Measurements from ENCODE around the gene UAP1L1.
"Not testable (repeated sequence)": the region's sequence is repeated elsewhere in the genome, so short reads cannot be mapped to it uniquely, and the experiment has no call there.

UAP1L1 gene

GRCh38 chr9:137077010-137077747 is at the start of gene UAP1L1:
Gene UAP1L1, plus strand, starts transcription at chr9:137077517. Its CDS starts 16 bp downstream, at chr9:137077533.
- Histone ChIP-seq H2AFZ (ENCODE audit: low read depth, low read length) (no peak within 1 kb of the TSS), H3K27me3 (ENCODE audit: insufficient read depth, low read length) (peaks cover 73% of the 10 kb centered on the region), H3K4me1 (ENCODE audit: insufficient read depth, low read length) (peaks cover 6% of the 10 kb centered on the region), H3K36me3 (ENCODE audit: insufficient read depth, low read length) (no peaks in the 10 kb centered on the region), H3K9me3 (ENCODE audit: low read length) (no peaks in the 10 kb centered on the region), H3K4me3 (ENCODE audit: low read length) (peak within 1 kb of the TSS; percentile 27)

GRCh38 chr9:137028263-137029057 is 48.9 kb upstream of the UAP1L1 start:
- H3K4me1 ChIP-seq (ENCODE audit: insufficient read depth, low read length): peaks cover 33% of the 10 kb centered on the region
- H3K9me3 ChIP-seq (ENCODE audit: low read length): no peaks in the 10 kb centered on the region
- no peaks in the 10 kb centered on the region for H3K36me3 ChIP-seq (ENCODE audit: insufficient read depth, low read length)
- H2AFZ ChIP-seq (ENCODE audit: low read depth, low read length): peak overlapping the region; percentile 89
- peak overlapping the region; percentile 57 for H3K4me3 ChIP-seq (ENCODE audit: low read length)
- no peaks in the 10 kb centered on the region for H3K27me3 ChIP-seq (ENCODE audit: insufficient read depth, low read length)

GRCh38 chr9:137029058-137029936 is 48.0 kb upstream of the UAP1L1 start:
- peak overlapping the region; percentile 57 for H3K4me3 ChIP-seq (ENCODE audit: low read length)
- no peaks in the 10 kb centered on the region for H3K27me3 ChIP-seq (ENCODE audit: insufficient read depth, low read length)
- H3K36me3 ChIP-seq (ENCODE audit: insufficient read depth, low read length): no peaks in the 10 kb centered on the region
- peaks cover 30% of the 10 kb centered on the region for H3K4me1 ChIP-seq (ENCODE audit: insufficient read depth, low read length)
- H3K9me3 ChIP-seq (ENCODE audit: low read length): no peaks in the 10 kb centered on the region
- no peak overlapping the region for H2AFZ ChIP-seq (ENCODE audit: low read depth, low read length)

- H3K36me3 ChIP-seq (ENCODE audit: insufficient read depth, low read length): no peaks in the 10 kb centered on the region
- no peak overlapping the region for H2AFZ ChIP-seq (ENCODE audit: low read depth, low read length)
- H3K9me3 ChIP-seq (ENCODE audit: low read length): no peaks in the 10 kb centered on the region
- no peak overlapping the region for H3K4me3 ChIP-seq (ENCODE audit: low read length)
- peaks cover 28% of the 10 kb centered on the region for H3K4me1 ChIP-seq (ENCODE audit: insufficient read depth, low read length)
- no peaks in the 10 kb centered on the region for H3K27me3 ChIP-seq (ENCODE audit: insufficient read depth, low read length)
These were observed 47.3 kb upstream of the UAP1L1 start for GRCh38 chr9:137030006-137030405.

GRCh38 chr9:137030538-137031527 is 46.5 kb upstream of the UAP1L1 start:
- H3K9me3 ChIP-seq (ENCODE audit: low read length): no peaks in the 10 kb centered on the region
- H3K27me3 ChIP-seq (ENCODE audit: insufficient read depth, low read length): no peaks in the 10 kb centered on the region
- no peak overlapping the region for H2AFZ ChIP-seq (ENCODE audit: low read depth, low read length)
- no peaks in the 10 kb centered on the region for H3K36me3 ChIP-seq (ENCODE audit: insufficient read depth, low read length)
- H3K4me3 ChIP-seq (ENCODE audit: low read length): no peak overlapping the region
- peaks cover 20% of the 10 kb centered on the region for H3K4me1 ChIP-seq (ENCODE audit: insufficient read depth, low read length)

GRCh38 chr9:137031904-137032640 is 45.2 kb upstream of the UAP1L1 start, which contains the start of gene FUT7:
Gene FUT7, minus strand, starts transcription at chr9:137032088. Its CDS starts 97 bp downstream, at chr9:137031991.
- Histone ChIP-seq H3K4me1 (ENCODE audit: insufficient read depth, low read length) (peaks cover 8% of the 10 kb centered on the region), H3K9me3 (ENCODE audit: low read length) (no peaks in the 10 kb centered on the region), H3K4me3 (ENCODE audit: low read length) (no peak within 1 kb of the TSS), H3K27me3 (ENCODE audit: insufficient read depth, low read length) (no peaks in the 10 kb centered on the region), H2AFZ (ENCODE audit: low read depth, low read length) (no peak within 1 kb of the TSS), H3K36me3 (ENCODE audit: insufficient read depth, low read length) (peaks cover 2% of the 10 kb centered on the region)

GRCh38 chr9:137032858-137033257 is 44.5 kb upstream of the UAP1L1 start:
- Histone ChIP-seq H3K36me3 (ENCODE audit: insufficient read depth, low read length) (peaks cover 6% of the 10 kb centered on the region), H2AFZ (ENCODE audit: low read depth, low read length) (no peak overlapping the region), H3K9me3 (ENCODE audit: low read length) (no peaks in the 10 kb centered on the region), H3K4me3 (ENCODE audit: low read length) (no peak overlapping the region), H3K27me3 (ENCODE audit: insufficient read depth, low read length) (no peaks in the 10 kb centered on the region), H3K4me1 (ENCODE audit: insufficient read depth, low read length) (peaks cover 2% of the 10 kb centered on the region)

- H3K36me3 ChIP-seq (ENCODE audit: insufficient read depth, low read length): not testable (repeated sequence)
These were observed 43.8 kb upstream of the UAP1L1 start for GRCh38 chr9:137033481-137033880.

GRCh38 chr9:137034039-137034708 is 43.1 kb upstream of the UAP1L1 start:
- H3K36me3 ChIP-seq (ENCODE audit: insufficient read depth, low read length): peaks cover 13% of the 10 kb centered on the region
- H3K4me1 ChIP-seq (ENCODE audit: insufficient read depth, low read length): no peaks in the 10 kb centered on the region
- no peak overlapping the region for H3K4me3 ChIP-seq (ENCODE audit: low read length)
- no peak overlapping the region for H2AFZ ChIP-seq (ENCODE audit: low read depth, low read length)
- H3K27me3 ChIP-seq (ENCODE audit: insufficient read depth, low read length): no peaks in the 10 kb centered on the region
- H3K9me3 ChIP-seq (ENCODE audit: low read length): no peaks in the 10 kb centered on the region

More at GRCh38 chr9:137033481-137033880, 43.8 kb upstream of the UAP1L1 start:
- H2AFZ ChIP-seq (ENCODE audit: low read depth, low read length); H3K27me3 ChIP-seq (ENCODE audit: insufficient read depth, low read length); H3K4me3 ChIP-seq (ENCODE audit: low read length); H3K4me1 ChIP-seq (ENCODE audit: insufficient read depth, low read length); H3K9me3 ChIP-seq (ENCODE audit: low read length): not testable (repeated sequence)

GRCh38 chr9:137034709-137035506 is 42.4 kb upstream of the UAP1L1 start:
- Histone ChIP-seq H3K4me1 (ENCODE audit: insufficient read depth, low read length) (no peaks in the 10 kb centered on the region), H2AFZ (ENCODE audit: low read depth, low read length) (no peak overlapping the region), H3K9me3 (ENCODE audit: low read length) (no peaks in the 10 kb centered on the region), H3K36me3 (ENCODE audit: insufficient read depth, low read length) (peaks cover 20% of the 10 kb centered on the region), H3K27me3 (ENCODE audit: insufficient read depth, low read length) (no peaks in the 10 kb centered on the region), H3K4me3 (ENCODE audit: low read length) (no peak overlapping the region)

GRCh38 chr9:137035507-137035834 is 41.8 kb upstream of the UAP1L1 start:
- Histone ChIP-seq H3K27me3 (ENCODE audit: insufficient read depth, low read length) (no peaks in the 10 kb centered on the region), H3K36me3 (ENCODE audit: insufficient read depth, low read length) (peaks cover 22% of the 10 kb centered on the region)

More at GRCh38 chr9:137035507-137035834, 41.8 kb upstream of the UAP1L1 start:
- H3K4me3 ChIP-seq (ENCODE audit: low read length): no peak overlapping the region
- H2AFZ ChIP-seq (ENCODE audit: low read depth, low read length): no peak overlapping the region
- H3K9me3 ChIP-seq (ENCODE audit: low read length): no peaks in the 10 kb centered on the region
- H3K4me1 ChIP-seq (ENCODE audit: insufficient read depth, low read length): peaks cover 2% of the 10 kb centered on the region

Data from neuron (in vitro differentiated cells).